Neural crest cell (in vitro differentiated cells): Measurements from ENCODE around the gene RICTOR. TPM values are rescaled to one million over a fixed set of nuclear protein-coding genes. Genes with fewer than 3 reads are reported as not detected.

Source experiments
- DNase-seq: peaks from one replicate; pipeline ENCODE4 v3.0.0; 2021; ENCODE audit warnings: low read depth, mixed read lengths, low spot score
- H3K27ac Mint-ChIP-seq: one replicate; pipeline ENCODE4 v1.8.0; 2021; ENCODE audit warnings: mild to moderate bottlenecking, mixed read lengths; ENCODE audit not compliant: unreplicated experiment
- H3K27me3 Mint-ChIP-seq: 2 replicates; pipeline ENCODE4 v1.8.0; 2021; ENCODE audit warnings: low read depth, mild to moderate bottlenecking, mixed read lengths
- H3K36me3 Mint-ChIP-seq: 2 replicates; pipeline ENCODE4 v1.8.0; 2021; ENCODE audit warnings: low read depth, mild to moderate bottlenecking, mixed read lengths
- H3K4me1 Mint-ChIP-seq: 2 replicates; pipeline ENCODE4 v1.8.0; 2021; ENCODE audit warnings: mixed read lengths
- H3K4me3 Mint-ChIP-seq: one replicate; pipeline ENCODE4 v1.8.0; 2021; ENCODE audit warnings: mild to moderate bottlenecking, mixed read lengths
- H3K9me3 Mint-ChIP-seq: 2 replicates; pipeline ENCODE4 v1.8.0; 2021; ENCODE audit warnings: mixed read lengths
- total RNA-seq: library from RNA; stranded (reverse); gene quantifications from 2 replicates; pipeline ENCODE4 v1.2.1, GENCODE V29; 2021
- TF ChIP-seq, protein P1 (sequence below): fragments of 200-600 bp; sonication (generic); conservative IDR thresholded peaks from 2 replicates; pipeline ENCODE4 v1.5.0; 2021; ENCODE audit warnings: antibody characterized with exemption, mild to moderate bottlenecking

The RICTOR gene
- total RNA-seq, 1 donor from 2014 or later, result 22.2 TPM

DNA sequence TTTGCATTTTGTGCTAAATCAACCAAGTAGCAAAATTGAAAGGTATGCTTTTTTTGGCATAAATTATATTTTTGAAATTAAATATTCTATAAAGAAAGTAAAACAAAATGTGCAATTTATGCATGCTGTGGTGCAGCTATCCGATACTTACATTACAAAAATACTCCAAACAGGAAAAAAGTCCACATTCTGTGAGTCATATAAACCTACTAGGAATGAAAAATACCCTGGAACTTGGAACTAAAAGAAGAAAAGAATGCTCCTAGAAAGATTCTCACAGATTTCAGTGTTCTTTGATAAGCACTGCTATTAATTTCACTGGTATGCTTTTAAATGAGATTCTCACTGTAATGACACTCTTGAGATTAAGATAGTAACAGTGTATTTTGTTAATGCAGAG is 135.8 kb downstream of the RICTOR start:
- Mint-ChIP-seq H3K27ac (no peak overlapping the region), H3K27me3 (no peaks in the 10 kb centered on the region), H3K9me3 (no peaks in the 10 kb centered on the region), H3K4me1 (no peaks in the 10 kb centered on the region), H3K36me3 (peaks cover 6% of the 10 kb centered on the region), H3K4me3 (no peak overlapping the region)
- TF ChIP-seq, protein P1, sequence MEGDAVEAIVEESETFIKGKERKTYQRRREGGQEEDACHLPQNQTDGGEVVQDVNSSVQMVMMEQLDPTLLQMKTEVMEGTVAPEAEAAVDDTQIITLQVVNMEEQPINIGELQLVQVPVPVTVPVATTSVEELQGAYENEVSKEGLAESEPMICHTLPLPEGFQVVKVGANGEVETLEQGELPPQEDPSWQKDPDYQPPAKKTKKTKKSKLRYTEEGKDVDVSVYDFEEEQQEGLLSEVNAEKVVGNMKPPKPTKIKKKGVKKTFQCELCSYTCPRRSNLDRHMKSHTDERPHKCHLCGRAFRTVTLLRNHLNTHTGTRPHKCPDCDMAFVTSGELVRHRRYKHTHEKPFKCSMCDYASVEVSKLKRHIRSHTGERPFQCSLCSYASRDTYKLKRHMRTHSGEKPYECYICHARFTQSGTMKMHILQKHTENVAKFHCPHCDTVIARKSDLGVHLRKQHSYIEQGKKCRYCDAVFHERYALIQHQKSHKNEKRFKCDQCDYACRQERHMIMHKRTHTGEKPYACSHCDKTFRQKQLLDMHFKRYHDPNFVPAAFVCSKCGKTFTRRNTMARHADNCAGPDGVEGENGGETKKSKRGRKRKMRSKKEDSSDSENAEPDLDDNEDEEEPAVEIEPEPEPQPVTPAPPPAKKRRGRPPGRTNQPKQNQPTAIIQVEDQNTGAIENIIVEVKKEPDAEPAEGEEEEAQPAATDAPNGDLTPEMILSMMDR, result no peak
- no peak for DNase-seq

DNA sequence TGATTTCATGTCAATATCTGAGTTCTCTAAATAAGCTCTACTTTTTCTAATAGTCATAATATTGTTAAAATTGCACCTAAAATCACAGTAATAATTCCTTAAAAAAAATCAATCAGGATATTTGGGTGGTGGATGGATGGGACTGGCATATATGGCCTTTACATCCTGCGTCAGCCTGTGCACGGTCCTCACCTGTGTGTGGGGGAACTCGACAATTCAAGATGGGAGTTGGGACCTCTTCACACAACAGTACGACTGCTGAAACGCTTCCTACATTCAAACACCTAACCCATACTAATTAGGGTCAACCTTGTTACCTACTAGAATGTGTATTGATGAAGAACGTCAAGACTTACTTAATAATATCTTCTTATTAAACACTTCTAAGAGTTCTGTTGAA is 137.9 kb downstream of the RICTOR start:
- no peaks in the 10 kb centered on the region for H3K9me3 Mint-ChIP-seq
- peaks cover 3% of the 10 kb centered on the region for H3K36me3 Mint-ChIP-seq
- H3K27me3 Mint-ChIP-seq, result no peaks in the 10 kb centered on the region
- no peak overlapping the region for H3K27ac Mint-ChIP-seq
- TF ChIP-seq, protein P1, result no peak
- no peaks in the 10 kb centered on the region for H3K4me1 Mint-ChIP-seq
- DNase-seq, result no peak
- no peak overlapping the region for H3K4me3 Mint-ChIP-seq

DNA sequence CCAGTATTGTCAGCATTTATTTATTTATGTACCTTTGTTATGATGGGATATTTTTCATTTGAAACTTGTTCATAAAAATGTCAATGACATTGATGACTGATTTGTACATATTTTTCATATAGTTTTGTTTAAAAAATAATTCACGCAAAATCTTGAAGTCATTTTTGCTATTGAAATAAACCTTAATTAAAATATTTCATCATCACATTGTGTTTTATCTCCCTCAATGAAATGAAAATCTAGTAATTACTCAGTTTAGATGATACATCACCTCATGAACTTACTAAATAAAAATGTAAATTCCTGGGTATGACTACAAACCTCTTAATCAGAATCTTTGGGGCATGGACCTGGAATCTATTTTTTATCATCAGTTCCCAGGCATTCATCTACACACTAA is 138.8 kb downstream of the RICTOR start:
- H3K36me3 Mint-ChIP-seq, result peaks cover 3% of the 10 kb centered on the region
- no peak overlapping the region for H3K4me3 Mint-ChIP-seq
- H3K27ac Mint-ChIP-seq, result no peak overlapping the region
- TF ChIP-seq, protein P1, result no peak
- H3K4me1 Mint-ChIP-seq, result no peaks in the 10 kb centered on the region
- no peaks in the 10 kb centered on the region for H3K27me3 Mint-ChIP-seq
- no peak for DNase-seq
- no peaks in the 10 kb centered on the region for H3K9me3 Mint-ChIP-seq

DNA sequence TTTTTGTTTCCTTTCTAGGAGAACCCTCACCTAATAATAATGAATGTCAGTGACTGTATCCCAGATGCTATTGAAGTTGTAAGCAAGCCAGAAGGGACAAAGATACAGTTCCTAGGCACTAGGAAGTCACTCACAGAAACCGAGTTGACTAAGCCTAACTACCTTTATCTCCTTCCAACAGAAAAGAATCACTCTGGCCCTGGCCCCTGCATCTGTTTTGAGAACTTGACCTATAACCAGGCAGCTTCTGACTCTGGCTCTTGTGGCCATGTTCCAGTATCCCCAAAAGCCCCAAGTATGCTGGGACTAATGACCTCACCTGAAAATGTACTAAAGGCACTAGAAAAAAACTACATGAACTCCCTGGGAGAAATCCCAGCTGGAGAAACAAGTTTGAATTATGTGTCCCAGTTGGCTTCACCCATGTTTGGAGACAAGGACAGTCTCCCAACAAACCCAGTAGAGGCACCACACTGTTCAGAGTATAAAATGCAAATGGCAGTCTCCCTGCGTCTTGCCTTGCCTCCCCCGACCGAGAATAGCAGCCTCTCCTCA is 141.3 kb downstream of the RICTOR start:
- no peaks in the 10 kb centered on the region for H3K27me3 Mint-ChIP-seq
- peaks cover 2% of the 10 kb centered on the region for H3K9me3 Mint-ChIP-seq
- no peak overlapping the region for H3K27ac Mint-ChIP-seq
- no peak for DNase-seq
- TF ChIP-seq, protein P1, result no peak
- H3K4me3 Mint-ChIP-seq, result no peak overlapping the region
- peaks cover 3% of the 10 kb centered on the region for H3K36me3 Mint-ChIP-seq
- H3K4me1 Mint-ChIP-seq, result no peaks in the 10 kb centered on the region

DNA sequence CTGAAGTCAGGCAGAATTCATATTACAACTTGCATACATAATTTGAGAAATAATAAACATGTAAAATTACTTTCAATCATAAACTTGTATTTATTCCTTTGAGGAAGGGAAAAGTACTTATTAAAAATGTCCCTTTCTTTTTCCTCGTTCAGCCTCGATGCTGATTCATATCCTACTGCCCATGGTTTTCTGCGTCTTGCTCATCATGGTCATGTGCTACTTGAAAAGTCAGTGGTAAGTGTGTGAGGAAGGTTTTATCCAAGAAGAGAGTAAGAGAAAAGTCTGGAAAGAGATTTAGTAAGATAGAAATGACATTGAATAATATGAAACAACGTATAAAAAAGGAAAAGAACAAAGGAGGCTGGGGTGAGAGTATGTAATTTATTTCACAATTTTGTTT is 142.5 kb downstream of the RICTOR start:
- Mint-ChIP-seq H3K4me1 (no peaks in the 10 kb centered on the region), H3K36me3 (peaks cover 3% of the 10 kb centered on the region)

More for the DNA sequence above, 142.5 kb downstream of the RICTOR start:
- TF ChIP-seq, protein P1, result no peak
- Mint-ChIP-seq H3K4me3 (no peak overlapping the region), H3K27me3 (no peaks in the 10 kb centered on the region), H3K9me3 (peaks cover 3% of the 10 kb centered on the region), H3K27ac (no peak overlapping the region)
- no peak for DNase-seq
